Astrocyte (in vitro differentiated cells and primary cell): Measurements from ENCODE around the gene ADAM8. TPM values are rescaled to one million over a fixed set of nuclear protein-coding genes. Genes with fewer than 3 reads are reported as not detected.

Source experiments
- DNase-seq: peaks from one replicate; pipeline ENCODE4 v3.0.0-alpha.2; 2010; ENCODE audit warnings: low read depth
- FAIRE-seq: peaks from 2 replicates; lab custom pipeline; 2011; peaks lifted over from hg19 to GRCh38; lab: Jason Lieb, UNC
- H2AFZ ChIP-seq: 2 replicates; pipeline ENCODE4 v1.6.0; 2012; ENCODE audit warnings: low read depth, low read length, inconsistent platforms
- H3K27ac ChIP-seq: 2 replicates; pipeline ENCODE4 v1.5.1; 2011; ENCODE audit warnings: low read depth, low read length, inconsistent platforms
- H3K27me3 ChIP-seq: 2 replicates; pipeline ENCODE4 v1.6.0; 2011; ENCODE audit warnings: low read length, inconsistent platforms; ENCODE audit not compliant: insufficient read depth
- H3K36me3 ChIP-seq: 2 replicates; pipeline ENCODE4 v1.5.1; 2011; ENCODE audit warnings: low read length, inconsistent platforms; ENCODE audit not compliant: insufficient read depth
- H3K4me1 ChIP-seq: 2 replicates; pipeline ENCODE4 v1.5.1; 2011; ENCODE audit warnings: low read length, inconsistent platforms; ENCODE audit not compliant: insufficient read depth
- H3K4me2 ChIP-seq: 2 replicates; pipeline ENCODE4 v1.6.0; 2012; ENCODE audit warnings: low read length, inconsistent platforms
- H3K4me3 ChIP-seq: 2 replicates; pipeline ENCODE4 v1.5.1; 2011; ENCODE audit warnings: low read depth, mild to moderate bottlenecking, low read length, inconsistent platforms; ENCODE audit not compliant: insufficient read depth
- H3K79me2 ChIP-seq: 2 replicates; pipeline ENCODE4 v1.6.0; 2012; ENCODE audit warnings: mild to moderate bottlenecking, low read length, inconsistent platforms; ENCODE audit not compliant: insufficient read depth
- H3K9ac ChIP-seq: 2 replicates; pipeline ENCODE4 v1.6.0; 2012; ENCODE audit warnings: mild to moderate bottlenecking, low read length, inconsistent platforms
- H3K9me3 ChIP-seq: 2 replicates; pipeline ENCODE4 v1.5.1; 2012; ENCODE audit warnings: low read depth, mild to moderate bottlenecking, low read length, inconsistent platforms; ENCODE audit not compliant: insufficient read depth
- H4K20me1 ChIP-seq: 2 replicates; pipeline ENCODE4 v1.6.0; 2012; ENCODE audit warnings: low read length, inconsistent platforms; ENCODE audit not compliant: insufficient read depth
- H3K27ac Mint-ChIP-seq: one replicate; pipeline ENCODE4 v1.8.0; 2021; ENCODE audit warnings: mild to moderate bottlenecking, mixed read lengths; ENCODE audit not compliant: unreplicated experiment
- H3K27me3 Mint-ChIP-seq: one replicate; pipeline ENCODE4 v1.8.0; 2021; ENCODE audit warnings: low read depth, mixed read lengths; ENCODE audit not compliant: unreplicated experiment
- H3K36me3 Mint-ChIP-seq: one replicate; pipeline ENCODE4 v1.8.0; 2021; ENCODE audit warnings: low read depth, mixed read lengths; ENCODE audit not compliant: unreplicated experiment
- H3K4me1 Mint-ChIP-seq: one replicate; pipeline ENCODE4 v1.8.0; 2021; ENCODE audit warnings: low read depth, mixed read lengths; ENCODE audit not compliant: unreplicated experiment
- H3K4me3 Mint-ChIP-seq: one replicate; pipeline ENCODE4 v1.8.0; 2021; ENCODE audit warnings: mild to moderate bottlenecking, moderate library complexity, mixed read lengths; ENCODE audit not compliant: unreplicated experiment
- H3K9me3 Mint-ChIP-seq: one replicate; pipeline ENCODE4 v1.8.0; 2021; ENCODE audit warnings: mild to moderate bottlenecking, mixed read lengths; ENCODE audit not compliant: unreplicated experiment
- CTCF ChIP-seq: IDR thresholded peaks from 2 replicates; pipeline ENCODE4 v1.5.1; 2011; ENCODE audit warnings: low read depth, mild to moderate bottlenecking, inconsistent platforms, low read length, moderate library complexity; ENCODE audit not compliant: insufficient read depth
- EZH2 ChIP-seq: IDR thresholded peaks from 2 replicates; pipeline ENCODE4 v1.6.1; 2012; ENCODE audit warnings: mild to moderate bottlenecking, low read length, inconsistent platforms; ENCODE audit not compliant: insufficient read depth
- total RNA-seq: library from RNA; stranded (reverse); gene quantifications from 2 replicates; pipeline ENCODE4 v1.2.1, GENCODE V29; 2021

ADAM8 gene
- total RNA-seq, 1 donor from 2014 or later, result 4.6 TPM

DNA sequence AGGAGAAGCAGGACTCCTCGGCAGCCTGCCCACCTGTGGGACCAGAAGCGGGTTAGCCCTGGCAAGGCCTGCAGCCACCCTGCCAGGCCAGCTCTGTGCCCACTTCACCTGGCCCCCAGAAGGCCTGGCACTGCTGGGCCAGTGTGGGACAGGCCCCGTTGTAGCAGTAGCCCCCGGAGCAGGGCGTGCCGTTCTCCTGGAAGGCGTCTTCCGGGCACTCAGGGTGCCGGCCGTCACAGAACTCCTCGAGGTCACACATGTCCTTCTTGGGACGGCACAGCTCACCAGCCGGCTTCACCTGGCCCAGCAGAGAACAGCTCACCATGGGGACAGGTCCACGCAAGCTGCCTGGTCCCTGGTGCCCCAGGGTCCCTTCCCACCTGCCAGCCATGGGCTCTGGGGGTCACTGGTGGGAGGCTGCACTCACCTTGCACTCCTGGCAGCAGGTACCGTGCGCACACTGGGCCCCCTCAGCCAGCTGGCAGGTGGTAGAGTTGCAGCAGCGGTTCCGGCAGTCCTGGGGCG, 5.8 kb downstream of the ADAM8 start:
- Mint-ChIP-seq H3K36me3 (no peaks in the 10 kb centered on the region), H3K27me3 (peaks cover 6% of the 10 kb centered on the region), H3K27ac (no peak overlapping the region), H3K4me3 (no peak overlapping the region), H3K9me3 (no peaks in the 10 kb centered on the region), H3K4me1 (no peaks in the 10 kb centered on the region)
- DNase-seq (no peak), FAIRE-seq (no peak)
- H3K36me3 ChIP-seq, result no peaks in the 10 kb centered on the region
- H3K4me2 ChIP-seq, result no peak overlapping the region
- peaks cover 6% of the 10 kb centered on the region for H3K4me1 ChIP-seq
- H3K4me3 ChIP-seq, result no peak overlapping the region
- H3K9me3 ChIP-seq, result no peaks in the 10 kb centered on the region
- no peak overlapping the region for H3K27ac ChIP-seq
- peaks cover 1% of the 10 kb centered on the region for H3K27me3 ChIP-seq
- no peak overlapping the region for H2AFZ ChIP-seq
- no peak for TF ChIP-seq EZH2
- TF ChIP-seq CTCF, result no peak
- peaks cover 1% of the 10 kb centered on the region for H4K20me1 ChIP-seq
- H3K79me2 ChIP-seq, result no peaks in the 10 kb centered on the region
- no peak overlapping the region for H3K9ac ChIP-seq

DNA sequence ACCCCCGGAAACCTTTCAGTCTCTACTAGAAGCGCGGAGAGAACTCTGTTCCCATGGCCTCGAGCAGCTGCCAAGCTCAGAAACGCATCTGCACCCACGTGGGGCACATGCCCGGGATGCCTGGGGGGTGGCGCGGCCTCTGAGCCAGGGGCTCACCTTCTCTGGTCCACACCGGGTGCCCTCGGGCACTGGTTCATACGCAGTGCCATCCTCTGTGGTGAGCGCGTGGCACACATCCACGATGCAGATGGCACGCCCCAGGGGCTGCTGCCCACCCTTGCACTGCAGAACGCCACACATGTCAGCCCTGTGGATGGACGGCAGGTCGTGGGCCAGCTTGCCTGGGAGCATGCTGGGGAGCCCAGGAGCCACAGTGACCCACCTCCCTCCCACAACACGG, 6.5 kb downstream of the ADAM8 start:
- Histone ChIP-seq H2AFZ (no peak overlapping the region), H3K9me3 (no peaks in the 10 kb centered on the region), H3K27me3 (no peaks in the 10 kb centered on the region), H3K27ac (no peak overlapping the region), H3K36me3 (no peaks in the 10 kb centered on the region), H3K4me3 (no peak overlapping the region), H3K4me2 (no peak overlapping the region), H4K20me1 (no peaks in the 10 kb centered on the region), H3K79me2 (no peaks in the 10 kb centered on the region), H3K4me1 (peaks cover 6% of the 10 kb centered on the region), H3K9ac (no peak overlapping the region)
- no peak overlapping the region for H3K27ac Mint-ChIP-seq
- H3K36me3 Mint-ChIP-seq, result no peaks in the 10 kb centered on the region
- H3K9me3 Mint-ChIP-seq, result no peaks in the 10 kb centered on the region
- H3K27me3 Mint-ChIP-seq, result peaks cover 10% of the 10 kb centered on the region
- H3K4me1 Mint-ChIP-seq, result no peaks in the 10 kb centered on the region
- no peak overlapping the region for H3K4me3 Mint-ChIP-seq
- DNase-seq, result no peak
- TF ChIP-seq CTCF, result no peak
- TF ChIP-seq EZH2, result no peak
- FAIRE-seq, result no peak

DNA sequence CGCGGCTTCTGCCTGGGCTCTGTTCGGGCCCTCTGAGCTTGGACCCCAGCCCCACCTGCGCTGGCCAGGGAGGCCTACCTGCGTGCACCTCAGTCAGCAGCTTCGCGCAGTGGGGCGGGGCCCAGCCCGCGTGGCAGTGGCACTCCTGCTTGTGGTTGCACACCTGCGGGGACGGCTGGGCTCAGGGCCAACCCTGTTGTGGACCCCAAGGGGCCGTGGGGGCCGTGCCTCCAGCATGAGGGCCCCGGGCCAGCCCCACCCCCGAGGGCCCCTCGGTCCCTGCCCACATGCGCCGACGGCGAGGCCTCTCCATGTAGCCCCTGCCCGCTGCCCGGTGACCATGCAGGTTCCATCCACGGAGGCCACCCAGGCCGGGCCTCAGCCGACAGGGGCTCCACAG, 7.3 kb downstream of the ADAM8 start:
- Mint-ChIP-seq H3K27ac (no peak overlapping the region), H3K9me3 (no peaks in the 10 kb centered on the region), H3K36me3 (no peaks in the 10 kb centered on the region), H3K4me1 (no peaks in the 10 kb centered on the region), H3K4me3 (no peak overlapping the region), H3K27me3 (peaks cover 10% of the 10 kb centered on the region)
- Histone ChIP-seq H4K20me1 (no peaks in the 10 kb centered on the region), H3K4me2 (no peak overlapping the region), H3K4me3 (no peak overlapping the region), H3K27me3 (no peaks in the 10 kb centered on the region), H3K9me3 (no peaks in the 10 kb centered on the region), H3K79me2 (no peaks in the 10 kb centered on the region), H2AFZ (no peak overlapping the region), H3K9ac (no peak overlapping the region), H3K27ac (no peak overlapping the region), H3K36me3 (no peaks in the 10 kb centered on the region), H3K4me1 (no peaks in the 10 kb centered on the region)
- TF ChIP-seq EZH2 (no peak), CTCF (no peak)
- DNase-seq, result no peak
- no peak for FAIRE-seq
